HG02885 (cell line): Measurements from ENCODE around the gene ABTB2.

ENCODE experiments used
- ATAC-seq: cut with Tn5 transposase; IDR thresholded peaks from one replicate; pipeline ENCODE4 v1.9.1; 2021; ENCODE audit warnings: mild to moderate bottlenecking; ENCODE audit not compliant: unreplicated experiment, poor library complexity

Gene ABTB2

DNA sequence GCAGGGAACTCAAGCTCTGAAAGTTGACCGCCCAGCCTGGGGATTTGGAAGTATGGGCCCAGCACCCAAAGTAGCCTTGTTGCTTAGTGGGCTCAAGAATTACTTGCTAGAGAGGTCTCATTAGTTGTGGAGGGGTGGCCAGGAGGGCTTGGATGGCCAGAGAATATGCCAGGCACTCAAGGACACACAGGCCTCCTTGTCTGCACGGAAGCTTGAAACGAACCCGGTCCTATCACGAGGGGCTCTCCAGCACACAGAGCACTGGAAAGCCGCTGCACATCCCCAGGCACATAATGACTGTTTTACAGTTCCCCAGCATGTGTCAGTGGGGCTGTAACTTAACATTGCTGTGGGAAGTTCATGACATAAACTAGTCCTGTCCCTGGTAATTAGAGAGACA lies 196.4 kb downstream of the ABTB2 start:
- ATAC-seq, result no peak

DNA sequence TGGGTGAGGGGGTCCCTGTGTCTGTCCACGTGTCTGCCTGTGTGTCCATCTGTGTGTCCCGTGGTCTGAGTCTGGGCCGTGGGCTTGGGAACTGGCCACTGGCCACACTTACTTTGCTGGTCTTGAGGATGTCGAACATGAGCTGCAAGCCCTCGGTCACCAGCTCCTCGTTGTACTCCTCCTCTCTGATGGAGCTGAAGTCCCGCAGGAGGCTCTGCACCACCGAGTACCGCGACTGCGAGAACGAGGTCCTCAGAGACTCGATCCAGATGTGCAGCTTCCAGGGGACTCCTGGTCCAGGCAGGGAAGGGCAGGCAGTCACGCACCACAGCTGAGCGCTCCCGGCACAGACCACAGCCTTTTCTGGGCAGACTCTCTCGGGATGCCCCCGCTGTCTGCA lies 197.0 kb downstream of the ABTB2 start:
- ATAC-seq, result no peak

DNA sequence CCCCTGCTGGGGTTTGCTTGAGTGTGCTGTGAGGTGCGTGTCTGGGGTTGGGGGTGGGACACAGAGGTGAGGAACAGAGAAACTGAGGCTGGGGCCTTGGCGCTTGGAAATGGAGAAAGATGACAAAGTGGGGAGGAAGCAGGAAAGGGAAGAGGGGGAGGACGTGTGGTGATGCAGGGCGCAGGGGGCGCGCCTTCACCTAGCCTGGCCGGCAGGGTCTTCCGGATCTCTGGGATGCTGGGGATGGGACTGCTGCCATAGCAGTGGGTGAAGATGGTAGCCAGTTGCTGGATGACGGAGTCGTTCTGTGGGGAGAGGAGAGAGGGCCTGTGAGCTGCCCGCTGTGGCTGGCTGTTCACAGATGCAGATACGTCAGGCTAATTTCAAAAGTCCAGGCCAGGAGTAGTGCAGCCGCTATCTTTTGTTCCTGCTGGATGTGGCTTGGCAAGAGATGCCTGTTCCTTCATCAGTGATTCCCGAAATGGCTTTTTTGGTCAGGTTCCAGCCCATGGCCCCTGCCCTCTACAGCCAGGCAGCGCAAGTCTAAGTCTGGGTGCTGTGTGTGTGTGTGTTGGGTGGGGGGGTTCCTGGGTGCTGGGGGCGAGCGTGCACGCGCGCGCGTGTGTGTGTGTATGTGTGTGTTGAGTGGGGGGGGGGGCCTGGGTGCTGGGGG lies 197.6 kb downstream of the ABTB2 start:
- no peak for ATAC-seq

DNA sequence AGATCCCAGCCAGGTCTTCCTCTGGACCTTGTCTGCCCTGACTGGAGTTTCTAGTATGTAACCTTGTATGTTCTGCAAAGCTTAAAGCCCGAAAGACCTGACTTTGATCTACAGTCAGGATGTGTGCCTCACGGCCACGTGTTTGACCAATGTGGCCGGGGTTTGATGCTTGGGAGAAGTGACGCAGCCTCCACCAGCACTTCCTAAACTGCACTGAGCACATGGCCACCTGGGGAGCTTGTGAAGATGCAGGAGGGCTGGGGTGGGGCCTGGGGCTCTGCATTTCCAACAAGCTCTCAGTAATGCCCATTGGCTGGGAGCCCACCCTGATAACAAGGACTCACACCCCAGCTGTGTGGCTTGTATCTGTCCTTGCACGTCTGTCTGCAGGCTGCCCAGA lies 199.1 kb downstream of the ABTB2 start:
- no peak for ATAC-seq

DNA sequence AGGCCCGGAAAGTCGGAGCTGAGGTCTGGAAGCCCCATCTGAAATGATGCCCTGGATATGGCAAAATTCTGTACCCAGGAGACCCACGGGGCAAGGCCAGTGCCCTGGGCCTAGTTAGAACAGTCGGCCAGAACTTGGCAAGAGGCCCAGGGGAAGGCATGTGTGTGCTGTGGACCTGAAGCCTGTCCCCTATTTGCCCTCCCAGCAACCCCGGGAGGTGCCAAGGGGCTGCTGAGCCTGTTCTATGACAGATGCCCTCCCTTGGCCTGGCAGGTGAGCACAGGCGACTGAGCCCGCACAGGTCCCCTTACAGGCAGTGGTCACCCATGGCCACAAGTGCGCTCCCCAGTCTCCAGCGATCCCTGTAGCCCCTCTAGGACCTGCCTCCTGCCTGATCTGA lies 200.6 kb downstream of the ABTB2 start:
- ATAC-seq, result no peak

DNA sequence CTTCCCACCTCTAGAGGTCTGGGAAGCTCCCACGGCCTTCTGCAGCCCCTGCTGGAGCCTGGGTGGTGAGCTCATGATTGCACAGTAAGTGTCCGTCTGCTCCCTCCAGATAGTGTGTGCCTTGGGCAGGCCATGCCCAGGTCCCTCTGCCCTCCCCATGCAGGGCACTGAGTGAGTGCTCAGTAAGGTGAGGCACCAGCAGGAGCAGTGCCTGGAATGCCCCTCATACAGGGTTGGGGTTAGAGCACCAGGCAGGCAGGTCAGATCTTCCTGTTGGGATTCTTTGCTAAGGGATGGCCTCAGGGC lies 202.1 kb downstream of the ABTB2 start:
- no peak for ATAC-seq

DNA sequence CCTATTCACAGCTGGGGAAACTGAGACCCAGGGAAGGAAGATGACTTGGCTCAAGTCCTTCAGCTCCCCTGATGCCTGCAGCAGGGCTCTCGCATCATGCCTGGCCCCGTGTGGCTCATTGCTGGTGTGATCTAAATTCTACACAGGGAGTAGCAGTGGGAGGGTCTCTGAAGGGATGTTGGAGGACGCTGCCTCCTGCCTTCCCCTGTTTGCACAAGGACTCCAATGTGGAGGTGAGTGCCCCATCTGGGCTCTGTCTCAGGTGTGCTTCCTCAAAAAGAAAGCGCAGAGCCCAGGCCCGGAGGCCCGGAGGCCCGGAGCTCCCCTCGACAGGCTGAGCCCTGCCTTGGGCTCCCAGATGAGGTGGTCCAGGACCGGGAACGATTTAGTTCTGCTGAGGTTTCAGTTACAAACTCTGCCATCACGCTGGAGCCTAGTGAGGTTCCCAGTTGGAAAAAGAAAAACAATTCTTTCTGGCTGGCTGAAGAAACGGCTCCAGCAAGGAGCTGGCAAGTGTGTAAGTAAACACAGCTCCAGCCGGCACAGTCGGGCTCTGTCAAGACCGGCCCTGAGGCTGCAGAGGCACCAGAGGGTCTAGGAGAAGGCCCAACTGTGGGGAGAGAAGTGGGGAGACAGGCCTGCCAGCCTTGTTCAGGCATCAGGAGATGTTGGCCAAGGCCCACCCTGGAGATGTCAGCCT lies 202.6 kb downstream of the ABTB2 start:
- ATAC-seq, result no peak

DNA sequence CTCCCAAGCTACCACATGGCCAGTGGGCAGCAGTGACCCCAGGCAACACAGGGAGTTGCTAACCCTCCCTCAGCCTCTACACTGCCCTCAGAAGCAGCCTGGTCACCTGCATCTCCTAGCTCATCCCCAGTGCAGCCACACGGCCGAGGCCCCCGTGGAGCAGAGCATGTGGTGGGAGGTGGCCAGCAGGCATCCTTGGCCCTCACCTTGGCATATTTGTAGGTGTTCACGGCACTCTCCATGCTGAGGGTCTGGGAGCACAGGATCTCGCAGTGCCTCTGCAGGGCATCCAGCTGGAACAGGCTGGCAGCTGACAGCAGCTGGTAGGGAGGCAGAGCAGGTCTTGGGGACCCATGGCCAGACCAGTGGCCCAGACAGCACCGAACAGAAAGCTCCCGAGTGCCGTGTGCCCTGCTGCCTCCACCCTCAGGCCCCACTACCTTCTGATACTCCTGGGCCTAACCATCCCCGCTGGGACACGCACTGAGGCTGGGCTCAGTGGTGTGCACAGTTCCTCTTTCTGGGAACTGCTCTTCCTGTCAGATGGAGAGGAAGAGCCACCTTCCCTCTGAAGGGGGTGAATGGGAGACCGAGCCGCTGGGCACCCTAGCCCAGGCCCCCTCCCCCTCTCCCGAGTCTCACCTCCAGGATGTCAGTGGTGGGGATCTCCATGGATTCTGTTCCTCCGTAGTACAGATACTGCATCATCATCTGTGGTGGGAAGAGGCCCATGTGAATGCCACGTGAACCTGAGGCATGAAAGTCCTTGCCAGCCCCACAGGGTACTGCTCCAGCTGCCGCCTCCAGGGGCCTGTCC lies 203.5 kb downstream of the ABTB2 start:
- ATAC-seq, result peak; percentile 69

DNA sequence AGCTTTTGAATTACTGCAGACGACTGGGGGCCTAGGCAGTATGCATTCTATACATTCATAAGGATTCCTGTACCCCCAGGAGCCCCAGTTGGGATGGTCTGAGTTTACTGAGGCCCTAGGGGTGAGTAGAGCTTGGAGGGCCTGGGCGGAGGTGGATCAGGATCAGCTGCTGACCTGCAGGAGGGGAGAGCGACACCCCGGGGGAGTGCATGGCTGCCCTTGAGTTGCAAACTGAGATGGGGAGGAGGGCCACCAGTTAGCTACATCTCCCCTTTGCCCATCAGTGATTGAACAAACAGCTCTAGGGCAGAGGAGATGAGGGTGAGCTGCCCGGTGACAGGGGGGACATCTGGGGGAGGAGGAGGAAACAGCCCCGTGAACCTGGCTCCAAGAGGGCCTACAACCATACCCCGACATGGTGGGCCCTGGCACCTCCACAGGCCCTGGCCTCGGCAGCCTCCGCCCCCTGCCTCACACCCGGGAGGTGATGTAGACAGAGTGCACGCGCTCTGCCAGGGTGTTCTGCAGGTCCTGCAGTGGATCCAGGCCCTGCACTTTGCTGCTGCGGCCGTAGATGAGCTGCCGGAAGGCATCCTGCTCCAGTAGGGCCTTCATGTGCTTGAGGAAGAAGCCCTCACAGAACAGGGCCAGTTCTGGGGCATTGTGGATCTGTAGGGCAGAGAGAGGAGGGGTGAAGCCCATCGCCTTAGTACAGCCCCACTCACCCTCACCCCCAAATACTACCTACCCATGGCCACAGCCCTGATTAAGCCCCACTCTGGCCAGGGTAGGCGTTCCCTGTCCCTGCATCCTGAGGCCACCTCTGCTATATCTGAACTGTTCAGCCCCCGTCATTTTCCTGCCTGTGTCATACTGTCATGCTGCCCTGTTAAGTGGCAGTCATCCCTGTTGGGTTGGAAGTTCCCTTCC lies 205.6 kb downstream of the ABTB2 start:
- ATAC-seq, result no peak

DNA sequence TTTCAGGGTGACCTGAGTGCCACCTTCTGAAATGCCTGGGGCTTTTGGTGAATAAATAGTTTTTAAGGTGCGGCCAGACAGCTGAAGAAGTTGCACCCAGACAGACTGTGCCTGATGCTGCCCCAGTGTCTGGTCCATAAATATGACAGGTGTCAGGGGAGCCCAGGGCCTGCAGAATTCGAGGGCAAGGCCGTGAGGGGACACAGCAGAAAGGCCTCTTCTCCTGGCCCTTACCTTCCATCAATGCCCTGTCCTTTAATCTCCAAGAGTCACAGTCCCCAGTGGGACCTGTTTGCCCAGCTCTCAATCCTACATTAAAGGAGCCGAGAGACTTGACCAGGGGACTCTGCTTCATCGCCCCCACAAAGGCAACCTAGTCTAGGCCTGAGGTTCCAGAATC lies 206.6 kb downstream of the ABTB2 start:
- ATAC-seq, result no peak

DNA sequence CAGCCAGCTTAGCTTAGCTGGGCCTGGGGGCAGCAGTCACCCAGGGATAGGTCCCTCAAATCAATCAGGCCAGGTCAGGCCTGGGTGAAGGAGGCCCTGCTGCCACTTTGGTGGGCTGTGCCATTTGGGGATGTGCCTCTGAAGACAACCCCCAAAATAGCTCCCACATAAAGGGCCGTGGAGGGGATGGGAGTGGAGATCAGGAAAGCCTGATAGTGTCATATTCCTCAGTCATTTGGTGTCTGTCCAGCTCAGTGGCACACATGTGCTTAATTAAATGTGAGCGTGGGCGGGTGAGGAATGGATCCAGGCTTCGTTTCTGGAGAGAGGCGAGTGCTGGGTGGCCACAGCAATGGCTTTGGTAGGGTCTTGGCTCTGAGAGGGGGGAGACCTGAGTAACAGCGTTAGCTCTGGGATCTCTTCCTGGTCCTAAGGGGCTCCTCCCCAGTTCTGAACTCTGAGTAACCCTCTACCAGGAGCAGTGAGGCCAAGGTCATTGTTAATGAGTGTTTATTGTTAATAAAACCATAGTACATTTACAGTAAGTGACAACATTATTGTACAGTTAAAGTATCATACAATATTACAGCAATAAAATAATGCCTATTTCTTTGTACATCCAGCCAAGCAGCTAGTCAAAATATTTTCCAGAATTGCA lies 207.2 kb downstream of the ABTB2 start:
- ATAC-seq, result no peak

DNA sequence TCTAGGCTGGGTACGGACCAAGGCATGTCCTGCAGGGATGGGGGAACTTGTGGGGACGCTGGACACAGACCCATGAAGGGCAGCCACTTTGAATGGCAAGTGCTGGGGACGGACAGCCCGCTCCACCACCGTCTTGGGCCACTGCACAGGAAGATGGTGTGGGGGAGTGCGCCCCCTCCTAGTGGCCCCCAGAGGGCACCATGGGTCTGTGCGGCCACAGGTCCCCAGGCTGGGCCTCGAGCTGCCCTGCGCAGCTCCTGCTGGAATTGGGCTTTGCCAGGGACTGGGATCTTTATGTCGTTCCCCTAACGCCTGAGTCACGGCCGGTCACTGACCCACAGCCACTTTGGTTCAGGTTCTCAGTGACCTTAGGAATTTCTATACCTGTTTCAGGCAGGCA lies 208.0 kb downstream of the ABTB2 start:
- ATAC-seq, result no peak

DNA sequence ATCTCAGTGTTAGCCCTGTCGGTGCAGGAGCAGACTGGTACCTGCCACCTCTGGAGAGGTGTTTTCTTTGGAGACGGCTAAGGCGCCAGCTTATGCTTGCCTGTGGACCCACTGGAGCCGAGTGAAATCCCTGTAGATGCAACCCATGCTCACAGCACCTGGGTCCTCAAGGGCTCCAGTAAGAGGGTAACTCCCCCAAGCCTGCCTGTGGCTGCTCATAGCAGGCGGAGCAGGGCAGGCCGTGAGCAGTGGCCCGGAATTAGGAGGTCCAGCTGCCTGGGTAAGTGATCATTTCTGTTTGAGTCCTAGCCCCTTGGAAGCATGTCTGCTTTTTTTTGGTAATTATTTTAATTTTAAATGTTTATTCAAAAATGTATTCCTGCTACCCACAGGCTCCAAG lies 208.5 kb downstream of the ABTB2 start:
- no peak for ATAC-seq

DNA sequence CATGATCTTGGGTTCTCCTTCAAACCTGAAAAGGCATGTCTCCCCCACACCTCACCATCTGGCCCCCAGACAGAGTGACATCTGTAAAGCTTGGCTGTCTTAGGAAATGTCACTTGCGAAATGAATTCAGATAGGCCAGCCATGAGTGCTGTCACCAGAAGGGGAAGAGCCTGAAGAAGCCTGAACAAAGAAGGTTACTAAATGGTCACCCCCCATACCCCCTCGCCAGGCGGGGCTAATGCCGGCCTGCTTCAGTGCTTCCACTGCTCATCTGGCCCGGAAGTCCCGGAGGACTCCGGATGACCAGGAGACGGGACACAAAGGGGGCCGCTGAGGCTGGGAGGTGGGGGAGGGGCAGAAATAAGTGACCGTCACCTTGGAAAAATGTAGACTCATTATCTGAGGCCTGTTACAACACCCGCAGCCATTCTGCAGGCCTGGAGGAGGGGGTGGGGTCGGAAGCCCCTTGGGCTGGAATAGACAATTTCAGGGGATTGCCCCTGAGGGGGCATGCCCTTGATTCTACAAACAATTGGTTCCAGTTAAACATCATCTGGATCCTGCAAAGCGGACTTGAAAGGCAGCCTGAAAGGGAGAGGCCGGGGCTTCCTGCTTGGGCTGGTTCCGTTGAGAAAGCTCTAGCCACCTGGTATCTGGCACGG lies 209.2 kb downstream of the ABTB2 start:
- no peak for ATAC-seq

DNA sequence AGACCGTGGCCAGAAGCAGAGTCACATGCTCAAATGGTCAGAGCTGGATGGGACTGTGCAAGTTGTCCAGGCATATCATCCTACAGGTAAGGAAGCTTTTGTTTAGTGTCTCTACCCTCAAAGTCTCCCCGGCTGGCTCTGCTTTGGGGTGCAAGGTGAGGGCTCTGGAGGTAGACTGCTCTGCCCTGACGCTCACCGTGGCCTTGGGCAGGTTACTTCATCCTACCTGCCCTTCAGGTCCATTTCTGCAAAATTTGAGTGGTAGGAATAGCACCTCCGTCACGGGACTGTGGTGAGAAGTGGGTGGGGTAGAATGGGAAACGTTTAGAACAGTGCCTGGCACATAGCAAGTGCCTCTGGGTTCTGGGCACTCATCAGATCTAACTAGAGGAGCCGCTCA lies 210.2 kb downstream of the ABTB2 start:
- ATAC-seq, result no peak

DNA sequence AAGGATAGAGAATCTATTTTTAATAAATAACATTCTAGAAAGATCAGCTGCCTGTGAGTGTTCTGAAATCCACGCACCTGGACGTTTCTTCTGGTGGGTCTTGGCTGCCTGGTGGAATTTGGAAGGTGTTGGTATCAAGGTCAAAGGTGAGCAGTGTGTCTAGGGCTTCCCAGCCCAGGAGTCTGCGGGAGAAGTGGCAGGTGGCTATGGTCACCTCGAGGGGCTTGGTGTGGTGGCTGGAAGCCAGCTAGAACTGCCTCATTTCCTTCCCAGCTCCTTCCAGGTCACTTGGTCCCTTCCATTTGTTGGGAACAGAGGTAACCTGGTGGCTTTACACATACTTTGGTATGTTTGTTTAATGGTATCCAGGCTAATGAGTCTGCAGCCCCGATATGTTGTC lies 210.9 kb downstream of the ABTB2 start:
- ATAC-seq, result no peak

DNA sequence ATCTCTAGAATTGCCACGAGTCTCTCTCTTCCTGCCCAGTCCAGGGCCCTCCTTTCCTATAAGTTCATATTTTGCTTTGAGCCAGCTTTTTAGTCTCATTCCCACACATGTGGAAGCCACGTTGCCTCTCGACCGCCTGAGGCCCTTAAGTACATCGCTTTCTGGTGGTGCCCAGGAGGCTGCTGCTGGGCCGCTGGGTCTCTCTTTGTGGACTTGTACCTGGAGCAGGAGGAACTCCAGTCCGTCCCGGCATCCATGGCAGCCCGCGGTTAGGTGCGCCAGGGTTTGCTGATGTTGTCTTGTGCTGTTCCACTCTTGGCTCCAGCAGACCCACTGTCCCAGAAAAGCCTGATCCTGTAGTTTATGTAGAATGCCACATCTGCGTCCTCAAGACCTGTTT lies 211.4 kb downstream of the ABTB2 start:
- no peak for ATAC-seq

DNA sequence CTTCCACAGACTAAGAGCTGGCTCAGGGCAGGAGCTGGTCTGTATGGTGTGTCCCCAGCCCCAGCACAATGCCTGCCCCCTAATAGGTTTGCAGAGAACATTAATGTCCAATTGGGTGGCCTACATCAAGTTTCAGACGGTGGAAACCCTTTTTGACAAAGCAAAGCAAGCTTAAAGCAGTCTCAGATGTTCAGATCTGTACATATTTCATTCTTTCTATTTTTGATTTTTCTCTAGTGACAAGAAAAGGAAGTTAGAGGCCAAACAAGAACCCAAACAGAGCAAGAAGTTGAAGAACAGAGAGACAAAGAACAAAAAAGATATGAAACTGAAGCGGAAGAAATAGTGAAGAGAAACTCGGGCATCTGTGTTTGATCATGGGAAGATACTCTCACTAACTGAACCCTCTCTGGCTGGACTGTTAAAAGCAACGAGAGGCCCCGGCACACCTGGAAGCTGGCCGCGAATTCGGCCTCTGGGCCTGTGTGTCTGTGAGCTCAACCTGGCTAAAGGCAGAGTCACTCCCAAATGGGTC lies 211.9 kb downstream of the ABTB2 start:
- ATAC-seq, result peak; percentile 62

DNA sequence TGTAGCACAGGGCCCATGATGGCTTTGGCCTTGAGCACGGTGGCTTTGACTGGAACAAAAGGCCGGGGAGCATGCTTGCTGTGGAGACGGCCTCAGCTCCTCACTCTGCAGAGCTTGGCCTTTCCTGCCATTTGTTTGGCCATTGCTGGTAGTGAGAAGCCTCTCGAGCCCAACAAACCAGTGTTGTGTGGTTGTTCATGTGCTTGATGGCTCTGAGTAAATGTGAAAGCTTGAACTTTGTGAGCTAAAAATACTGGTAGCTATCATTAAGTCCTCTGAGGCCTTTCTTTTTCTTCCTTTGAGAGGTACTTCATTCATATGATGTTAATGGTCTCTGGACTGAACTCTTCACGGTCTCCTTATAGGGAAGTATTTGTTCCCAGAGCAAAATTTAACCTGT lies 212.7 kb downstream of the ABTB2 start:
- peak; percentile 79 for ATAC-seq
